SK-N-MC (cell line): ENCODE measurements around the gene RASL12.

ENCODE experiments used
- EZH2 ChIP-seq: fragments of 200-600 bp; sonication (generic); IDR thresholded peaks from one replicate; pipeline ENCODE4 v1.6.1; 2017; ENCODE audit warnings: antibody characterized with exemption
- POLR2AphosphoS5 ChIP-seq: IDR thresholded peaks from 2 replicates; pipeline ENCODE4 v1.6.1; 2012; ENCODE audit warnings: mild to moderate bottlenecking, low read depth, low read length, borderline replicate concordance

GRCh38 chr15:65084500-65085206, 16.9 kb upstream of the RASL12 start:
- TF ChIP-seq EZH2 = no peak
- no peak for TF ChIP-seq POLR2AphosphoS5
